ENCODE results near the gene DUSP28. TPM values are rescaled to one million over a fixed set of nuclear protein-coding genes. Genes with fewer than 3 reads are reported as not detected.

DUSP28 gene
- total RNA-seq = 2.5 and 2.7 TPM in 2 replicates

GRCh38 chr2:240560084-240560479, at the start of gene DUSP28:
Gene DUSP28 (plus strand): TSS chr2:240560357. CDS start chr2:240560685, 328 bp downstream.

GRCh38 chr2:240557808-240558207, 2.3 kb upstream of the DUSP28 start, which contains the start of gene ANKMY1:
Gene ANKMY1 (minus strand): TSS chr2:240557988. CDS start chr2:240557335, 653 bp downstream.

GRCh38 chr2:240567872-240568677, 7.9 kb downstream of the DUSP28 start, which contains the start of gene RNPEPL1:
Gene RNPEPL1 (plus strand): TSS chr2:240568484. CDS start chr2:240568587, 103 bp downstream.

GRCh38 chr2:240586198-240586918, 26.2 kb downstream of the DUSP28 start, which contains the start of gene CAPN10:
Gene CAPN10 (plus strand): TSS chr2:240586734. CDS start chr2:240586912, 178 bp downstream.

Other genes starting within 250 kb of the DUSP28 start
- gene GPC1, start 124.7 kb upstream of the DUSP28 start, total RNA-seq = 5.0 and 11.4 TPM in 2 replicates
- 4.8 and 5.4 TPM in 2 replicates for gene ANKMY1, start 2.4 kb upstream of the DUSP28 start, total RNA-seq
- 18.0 and 18.7 TPM in 2 replicates for gene RNPEPL1, start 8.1 kb downstream of the DUSP28 start, total RNA-seq
- gene CAPN10, start 26.4 kb downstream of the DUSP28 start, total RNA-seq = 23.2 and 26.7 TPM in 2 replicates
- gene GPR35, start 65.1 kb downstream of the DUSP28 start, total RNA-seq = 0.17 TPM in 1 of 2 replicates, not detected in the other
- gene AQP12B, start 122.5 kb downstream of the DUSP28 start, total RNA-seq = not detected in 2 replicates
- gene AQP12A, start 131.5 kb downstream of the DUSP28 start, total RNA-seq = not detected in 2 replicates